Measurements from ENCODE around the gene RIMS4. TPM values are rescaled to one million over a fixed set of nuclear protein-coding genes. Genes with fewer than 3 reads are reported as not detected.

The RIMS4 gene
- total RNA-seq, 1 donor from 2014 or later, result not detected

GRCh38 chr20:44743916-44744655 is 66.3 kb downstream of the RIMS4 start:
- intact Hi-C loops (cut with micrococcal nuclease), result no loop called here

GRCh38 chr20:44743080-44743701 is 67.2 kb downstream of the RIMS4 start:
- intact Hi-C loops (cut with micrococcal nuclease), result no loop called here

- intact Hi-C loops (cut with micrococcal nuclease), result no loop called here
Observed at GRCh38 chr20:44742304-44743079, 67.9 kb downstream of the RIMS4 start.

GRCh38 chr20:44739942-44740341 is 70.4 kb downstream of the RIMS4 start:
- intact Hi-C loops (cut with micrococcal nuclease), result loop anchor here (10.0 kb wide), 1 partner anchor 215 kb away; the partner anchor contains the start of gene SERINC3

DNA sequence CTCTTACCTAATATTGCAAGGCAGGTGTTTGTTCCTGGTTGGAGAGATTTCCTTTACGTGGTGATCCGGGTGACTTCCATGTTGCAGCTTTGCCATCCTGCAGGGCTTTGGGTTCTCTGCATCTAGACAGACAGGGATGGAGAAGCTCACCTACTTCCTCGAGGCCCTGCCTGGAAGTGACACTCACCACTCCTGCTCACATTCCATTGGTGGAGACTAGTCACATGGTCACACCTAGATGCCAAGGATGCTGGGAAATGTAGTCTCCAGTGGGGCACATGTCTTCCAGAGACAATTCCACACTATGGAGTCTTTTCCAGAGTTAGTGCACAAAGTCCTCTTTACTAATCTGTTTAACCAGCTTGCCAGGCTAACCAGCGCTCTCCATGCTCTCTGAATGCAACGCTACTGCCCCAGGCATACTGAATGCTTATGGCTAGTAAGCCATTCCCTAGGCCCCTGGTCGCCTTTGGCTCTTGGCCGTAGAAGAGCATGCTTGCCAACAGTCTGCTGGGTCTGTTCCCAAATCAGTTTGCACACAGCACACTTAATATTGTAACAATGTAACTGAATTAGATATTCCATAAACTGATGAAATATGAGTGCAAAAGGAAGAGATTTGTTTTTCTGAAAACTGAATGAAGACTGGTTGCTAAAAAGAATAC is 71.4 kb downstream of the RIMS4 start:
- intact Hi-C loops (cut with micrococcal nuclease), result loop anchor here (10.0 kb wide), 1 partner anchor 214 kb away; the partner anchor contains the start of gene SERINC3

DNA sequence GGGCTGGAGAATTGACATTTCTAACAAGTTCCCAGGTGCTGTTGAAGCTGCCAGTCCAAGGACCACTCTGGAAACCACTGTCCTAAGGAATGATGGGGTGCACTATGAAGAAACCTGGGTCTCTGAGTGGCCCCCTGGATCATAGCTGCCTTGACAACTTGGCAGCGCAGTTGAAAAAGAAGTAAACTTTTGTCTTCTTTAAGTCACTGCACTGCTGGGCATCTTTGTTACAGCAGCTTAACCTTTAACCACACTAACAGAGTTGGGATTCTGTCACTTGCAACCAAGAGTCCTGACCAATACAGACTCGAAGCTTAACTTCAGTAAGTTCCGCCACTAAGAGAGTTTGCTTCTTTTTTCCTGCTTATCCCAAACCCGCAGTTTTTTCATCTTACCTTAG is 73.2 kb downstream of the RIMS4 start:
- intact Hi-C loops (cut with micrococcal nuclease), result loop anchor here (10.0 kb wide), 1 partner anchor 212 kb away; the partner anchor contains the start of gene SERINC3

DNA sequence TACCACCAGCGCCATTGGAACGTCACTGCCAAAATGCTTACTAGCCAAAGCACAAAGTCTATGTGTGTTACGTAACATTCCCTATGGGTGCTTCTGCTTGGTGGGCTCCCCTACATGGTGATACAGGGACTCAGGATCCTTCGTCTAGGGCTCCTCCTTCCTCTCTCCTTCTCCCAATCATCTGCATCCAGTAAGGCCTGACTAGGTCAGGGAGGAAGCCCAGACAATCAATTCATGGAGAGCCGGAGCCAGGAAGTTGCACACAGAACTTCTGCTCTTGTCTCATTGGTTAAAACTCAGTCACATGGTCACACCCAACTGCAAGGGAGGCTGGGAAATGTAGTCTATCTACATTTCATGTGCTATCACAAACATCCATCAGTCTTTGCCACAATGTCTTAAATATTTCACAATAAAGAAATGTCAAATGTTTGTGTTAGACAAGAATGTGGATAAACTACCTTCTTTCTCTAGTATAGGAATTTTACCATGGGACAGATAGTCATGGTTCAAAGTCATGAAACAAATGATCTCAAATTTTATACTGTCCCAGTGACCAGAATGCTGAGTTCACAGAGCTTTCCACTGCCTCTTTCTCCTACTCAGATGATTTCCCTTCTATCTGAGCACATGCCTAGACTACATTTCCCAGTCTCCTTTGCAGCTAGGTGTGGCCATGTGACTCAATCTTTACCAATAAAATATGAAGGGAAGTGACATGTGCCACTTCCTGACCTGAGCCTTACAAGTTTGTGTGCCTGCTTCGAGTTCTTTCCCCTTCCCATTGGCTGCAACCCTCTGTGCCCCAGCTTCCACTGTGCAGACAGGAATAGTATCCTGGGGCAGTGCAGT is 74.0 kb downstream of the RIMS4 start:
- intact Hi-C loops (cut with micrococcal nuclease), result loop anchor here (10.0 kb wide), 1 partner anchor 212 kb away; the partner anchor contains the start of gene SERINC3

- intact Hi-C loops (cut with micrococcal nuclease), result loop anchor here (10.0 kb wide), 1 partner anchor 211 kb away; the partner anchor contains the start of gene SERINC3
Observed at GRCh38 chr20:44735816-44736169, 74.6 kb downstream of the RIMS4 start.

DNA sequence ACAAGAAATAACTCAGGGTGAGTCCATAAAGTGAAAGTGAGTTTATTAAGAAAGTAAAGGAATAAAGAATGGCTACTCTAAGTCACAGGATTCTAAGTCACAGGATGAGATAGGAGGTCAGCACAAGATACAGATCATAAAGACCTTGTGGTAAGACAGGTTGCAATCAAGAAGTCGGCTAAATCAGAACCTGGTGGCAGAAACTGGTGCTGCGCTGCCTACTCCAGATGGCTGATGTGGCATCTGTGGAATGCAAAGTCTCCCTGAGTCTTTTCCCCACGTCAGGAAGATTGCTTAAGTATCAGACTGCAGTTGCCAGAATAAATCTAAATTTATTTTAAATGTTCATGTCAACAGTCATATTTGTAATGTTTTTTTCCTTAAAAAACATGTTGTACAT is 75.4 kb downstream of the RIMS4 start:
- intact Hi-C loops (cut with micrococcal nuclease), result loop anchor here (5.0 to 10.0 kb wide), 2 partner anchors 210 to 518 kb away; partner anchors contain the start of gene SERINC3

GRCh38 chr20:44733341-44734069 is 76.8 kb downstream of the RIMS4 start:
- intact Hi-C loops (cut with micrococcal nuclease), result loop anchor here (1.0 to 10.0 kb wide), 4 partner anchors 48 to 516 kb away; partner anchors contain the start of gene SERINC3

DNA sequence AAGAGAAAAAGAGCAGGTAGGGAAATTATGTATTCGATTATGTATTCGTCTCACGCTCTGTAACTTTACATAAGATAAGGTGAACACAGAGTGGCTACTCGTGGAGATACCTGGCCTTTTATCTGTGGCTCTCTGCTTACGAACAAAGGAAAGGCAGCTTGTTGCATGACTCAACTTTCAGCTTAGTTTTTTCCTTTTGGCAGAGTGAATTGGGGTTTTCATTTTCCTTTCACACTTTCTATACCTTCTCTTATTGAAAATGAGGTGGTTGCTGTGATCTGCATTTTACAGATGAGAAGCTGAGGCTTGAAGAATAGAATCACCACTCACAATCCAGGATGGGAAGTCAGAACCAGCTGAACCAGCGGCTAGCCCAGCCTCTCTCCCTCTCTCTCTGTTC is 78.0 kb downstream of the RIMS4 start:
- intact Hi-C loops (cut with micrococcal nuclease), result loop anchor here (5.0 to 10.0 kb wide), 2 partner anchors 208 to 515 kb away; partner anchors contain the start of gene SERINC3

DNA sequence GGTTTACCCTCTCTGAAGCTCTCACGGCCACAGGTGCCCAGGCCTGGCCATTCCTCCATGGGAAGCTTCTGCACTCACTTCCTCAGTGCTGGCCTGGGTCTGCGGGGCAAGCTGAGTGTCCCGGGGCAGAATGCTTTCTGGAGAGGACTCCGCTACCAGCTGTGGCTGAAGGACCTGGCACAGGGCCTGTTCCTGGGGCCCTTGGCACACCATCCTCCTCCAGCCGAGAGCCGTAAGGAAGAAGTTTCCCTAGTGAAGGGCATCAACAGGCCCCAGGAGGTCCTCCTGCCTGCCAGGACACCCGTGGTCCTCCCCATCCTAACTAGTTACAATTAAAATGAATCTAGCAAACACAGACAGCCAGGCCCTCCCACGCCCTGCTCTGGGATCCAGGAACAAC is 78.7 kb downstream of the RIMS4 start:
- intact Hi-C loops (cut with micrococcal nuclease), result loop anchor here (5.0 to 10.0 kb wide), 2 partner anchors 207 to 514 kb away; partner anchors contain the start of gene SERINC3

DNA sequence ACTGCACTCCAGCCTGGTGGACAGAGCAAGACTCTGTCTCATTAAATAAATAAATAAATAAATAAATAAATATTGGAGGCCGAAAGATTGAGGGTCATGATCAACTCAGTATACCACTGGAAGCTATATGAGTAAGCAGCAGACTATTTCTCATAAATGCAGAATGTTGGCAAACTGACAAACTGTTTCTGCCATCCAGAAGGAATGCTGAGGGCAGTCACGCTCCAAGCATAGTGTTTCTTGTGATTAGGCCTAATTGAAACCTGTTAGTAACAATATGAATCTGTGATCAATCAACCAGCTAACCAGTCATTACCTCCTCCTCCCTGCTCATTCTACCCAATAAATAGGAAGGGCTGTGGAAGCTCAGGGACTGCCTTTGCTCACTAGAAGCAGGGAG is 79.9 kb downstream of the RIMS4 start:
- intact Hi-C loops (cut with micrococcal nuclease), result loop anchor here (5.0 to 10.0 kb wide), 2 partner anchors 206 to 513 kb away; partner anchors contain the start of gene SERINC3

DNA sequence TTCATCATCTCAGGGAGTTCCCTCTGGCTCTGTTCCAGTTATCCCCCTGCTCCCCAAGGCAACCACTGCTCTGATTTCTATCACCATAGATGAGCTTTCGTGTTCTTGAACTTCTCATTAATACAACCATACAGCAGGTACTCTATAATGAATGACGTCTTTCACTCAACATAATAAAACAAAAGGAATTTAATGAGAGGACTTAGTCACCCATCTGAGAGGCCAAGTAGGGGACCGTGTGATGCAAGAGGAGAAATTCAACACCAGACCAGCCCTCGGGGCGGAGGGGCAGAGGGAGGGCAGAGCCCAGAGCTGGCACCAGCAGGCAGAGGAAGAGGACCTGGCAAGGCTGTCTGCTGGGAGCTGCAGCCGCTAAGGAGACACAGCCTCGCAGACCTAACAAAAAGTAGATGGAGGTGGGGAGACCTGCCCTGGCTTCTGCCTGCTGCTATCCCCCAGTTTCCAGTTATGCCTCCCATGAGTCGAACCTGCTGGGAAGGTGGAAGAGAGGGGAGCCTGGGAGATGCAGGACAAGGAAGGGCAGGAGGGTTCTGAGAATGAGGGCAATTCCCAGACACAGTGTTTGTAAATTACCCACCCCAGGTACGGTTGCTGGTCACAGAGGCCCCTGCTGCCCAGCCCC is 81.4 kb downstream of the RIMS4 start:
- intact Hi-C loops (cut with micrococcal nuclease), result no loop called here

DNA sequence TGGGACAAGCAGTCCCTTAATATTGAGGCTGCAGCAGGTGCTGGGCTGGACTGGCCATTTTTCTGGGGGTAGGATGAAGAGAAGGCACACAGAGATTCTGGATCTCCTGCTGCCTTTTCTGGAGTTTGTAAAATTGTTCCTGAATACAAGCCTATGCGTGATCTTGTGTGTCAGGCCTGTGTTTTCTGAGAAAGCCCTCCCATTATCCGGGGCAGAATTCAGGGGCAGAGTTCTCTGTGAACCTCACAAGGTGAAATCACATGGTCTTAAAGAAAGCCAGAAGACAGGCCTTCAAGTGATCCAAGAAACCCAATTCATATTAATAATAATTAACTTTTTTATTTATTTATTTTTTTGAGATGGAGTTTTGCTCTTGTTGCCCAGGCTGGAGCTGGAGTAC is 82.7 kb downstream of the RIMS4 start:
- intact Hi-C loops (cut with micrococcal nuclease), result no loop called here

- intact Hi-C loops (cut with micrococcal nuclease), result no loop called here
Observed at GRCh38 chr20:44727039-44727438, 83.3 kb downstream of the RIMS4 start.

DNA sequence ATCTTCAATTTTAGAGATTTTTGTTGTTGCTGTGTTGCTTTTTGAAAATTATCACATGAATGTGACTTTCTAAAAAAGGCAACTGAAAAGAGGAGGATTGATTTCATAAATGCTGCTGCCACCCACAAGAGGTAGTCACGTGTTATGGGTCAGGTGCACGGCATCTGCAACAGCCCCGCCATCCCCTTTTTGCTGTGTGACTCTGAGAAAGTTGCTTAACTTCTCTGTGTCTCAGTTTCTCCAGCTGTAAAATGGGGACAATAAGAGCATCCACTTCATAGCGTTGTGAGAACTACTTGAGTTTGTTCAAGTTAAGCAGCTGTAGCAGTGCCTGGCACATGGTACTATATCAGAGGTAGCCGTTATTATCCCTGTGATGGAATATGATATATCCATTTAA is 84.5 kb downstream of the RIMS4 start:
- intact Hi-C loops (cut with micrococcal nuclease), result no loop called here

DNA sequence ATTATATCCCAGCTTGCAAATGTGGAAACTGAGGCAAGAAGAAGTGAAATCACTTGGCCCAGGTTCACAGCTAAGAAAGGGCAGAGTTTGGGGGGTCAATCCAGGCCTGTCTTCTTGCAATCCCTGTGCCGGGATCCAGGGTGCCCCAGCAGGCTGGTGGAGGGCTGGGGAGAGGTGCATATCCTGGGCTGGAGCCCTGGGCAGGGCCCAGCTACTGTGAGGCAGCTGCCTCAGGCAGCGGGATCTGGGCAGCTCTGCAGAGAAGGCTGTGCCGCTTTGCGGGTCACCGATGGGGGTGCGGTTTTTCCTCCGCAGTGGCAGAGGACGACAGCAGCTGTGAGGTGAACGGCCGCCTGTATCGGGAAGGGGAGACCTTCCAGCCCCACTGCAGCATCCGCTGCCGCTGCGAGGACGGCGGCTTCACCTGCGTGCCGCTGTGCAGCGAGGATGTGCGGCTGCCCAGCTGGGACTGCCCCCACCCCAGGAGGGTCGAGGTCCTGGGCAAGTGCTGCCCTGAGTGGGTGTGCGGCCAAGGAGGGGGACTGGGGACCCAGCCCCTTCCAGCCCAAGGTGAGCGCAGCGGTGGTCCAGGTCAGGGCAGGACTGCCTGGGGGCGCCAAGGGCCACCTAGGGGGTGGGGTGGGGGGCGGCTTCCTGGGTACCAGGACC is 85.8 kb downstream of the RIMS4 start:
- intact Hi-C loops (cut with micrococcal nuclease), result no loop called here

Data from T-helper 2 cell treated with Interferon-gamma antibody and Interleukin-4, amounts not matched to agents 100 ng/mL and 5 ng/mL, for 36 hours (primary cell).